GM18507 (cell line): ENCODE measurements around the gene EHBP1.

ENCODE experiments used
- DNase-seq: peaks from one replicate; pipeline ENCODE4 v3.0.0; 2011; ENCODE audit warnings: low read depth; ENCODE audit not compliant: insufficient read length; ENCODE audit errors: extremely low spot score
- FAIRE-seq: peaks from 2 replicates; lab custom pipeline; 2011; peaks lifted over from hg19 to GRCh38; lab: Jason Lieb, UNC

Gene EHBP1

GRCh38 chr2:62856228-62857040 is 150.9 kb downstream of the EHBP1 start:
- FAIRE-seq: no peak

GRCh38 chr2:62857139-62857931 is 151.8 kb downstream of the EHBP1 start:
- DNase-seq: no peak
- no peak for FAIRE-seq

More at GRCh38 chr2:62856228-62857040, 150.9 kb downstream of the EHBP1 start:
- no peak for DNase-seq

GRCh38 chr2:62858231-62858832 is 152.8 kb downstream of the EHBP1 start:
- FAIRE-seq (no peak), DNase-seq (no peak)

GRCh38 chr2:62868947-62869346 is 163.4 kb downstream of the EHBP1 start:
- FAIRE-seq: no peak

GRCh38 chr2:62870966-62871365 is 165.5 kb downstream of the EHBP1 start:
- FAIRE-seq (no peak), DNase-seq (no peak)

More at GRCh38 chr2:62868947-62869346, 163.4 kb downstream of the EHBP1 start:
- DNase-seq: no peak

- FAIRE-seq: no peak
- DNase-seq: no peak
These were observed 166.0 kb downstream of the EHBP1 start for GRCh38 chr2:62871506-62871905.

- no peak for DNase-seq
- no peak for FAIRE-seq
These were observed 168.1 kb downstream of the EHBP1 start for GRCh38 chr2:62873603-62874002.

GRCh38 chr2:62874881-62875383 is 169.4 kb downstream of the EHBP1 start:
- DNase-seq: no peak
- no peak for FAIRE-seq

GRCh38 chr2:62881162-62881795 is 175.8 kb downstream of the EHBP1 start:
- no peak for FAIRE-seq
- no peak for DNase-seq

GRCh38 chr2:62883629-62884028 is 178.1 kb downstream of the EHBP1 start:
- FAIRE-seq (no peak), DNase-seq (no peak)

- no peak for FAIRE-seq
- no peak for DNase-seq
These were observed 178.6 kb downstream of the EHBP1 start for GRCh38 chr2:62884086-62884485.

GRCh38 chr2:62884514-62884913 is 179.0 kb downstream of the EHBP1 start:
- DNase-seq (no peak), FAIRE-seq (no peak)

- DNase-seq (no peak), FAIRE-seq (no peak)
These were observed 189.6 kb downstream of the EHBP1 start for GRCh38 chr2:62894966-62895631.

GRCh38 chr2:62895632-62896009 is 190.1 kb downstream of the EHBP1 start:
- DNase-seq (no peak), FAIRE-seq (no peak)

- FAIRE-seq: no peak
- no peak for DNase-seq
These were observed 191.8 kb downstream of the EHBP1 start for GRCh38 chr2:62897187-62897827.

GRCh38 chr2:62904344-62904743 is 198.8 kb downstream of the EHBP1 start:
- DNase-seq (no peak), FAIRE-seq (no peak)

- DNase-seq: no peak
- FAIRE-seq: no peak
These were observed 202.6 kb downstream of the EHBP1 start for GRCh38 chr2:62908145-62908544.

GRCh38 chr2:62913311-62913710 is 207.8 kb downstream of the EHBP1 start:
- DNase-seq (no peak), FAIRE-seq (no peak)

GRCh38 chr2:62919041-62919440 is 213.5 kb downstream of the EHBP1 start:
- DNase-seq (no peak), FAIRE-seq (no peak)
